IMR-90 (cell line): Measurements from ENCODE around the gene FCHSD2.

Experiments used
- CHD1 ChIP-seq: IDR thresholded peaks from 2 replicates; pipeline ENCODE4 v1.6.1; 2012; ENCODE audit warnings: low read depth, low read length, improper control_type of control experiment
- CTCF ChIP-seq: conservative IDR thresholded peaks from 2 replicates; pipeline ENCODE4 v1.5.1; 2012; ENCODE audit warnings: mild to moderate bottlenecking, low read depth, low read length, improper control_type of control experiment
- ELK1 ChIP-seq: fragments of 150-350 bp; IDR thresholded peaks from 2 replicates; pipeline ENCODE4 v1.6.1; 2016; ENCODE audit warnings: low read depth, mild to moderate bottlenecking, low read length, moderate library complexity, borderline replicate concordance
- FOS ChIP-seq: fragments of 150-350 bp; IDR thresholded peaks from 2 replicates; pipeline ENCODE4 v1.6.1; 2016; ENCODE audit warnings: low read depth, low read length
- MAFK ChIP-seq: IDR thresholded peaks from 2 replicates; pipeline ENCODE4 v1.6.1; 2012; ENCODE audit warnings: low read depth, low read length, improper control_type of control experiment
- MXI1 ChIP-seq: IDR thresholded peaks from 2 replicates; pipeline ENCODE4 v1.6.1; 2012; ENCODE audit warnings: low read depth, mild to moderate bottlenecking, low read length, moderate library complexity, borderline replicate concordance
- POLR2A ChIP-seq: IDR thresholded peaks from 2 replicates; pipeline ENCODE4 v1.6.1; 2012; ENCODE audit warnings: mild to moderate bottlenecking, low read depth, low read length
- RAD21 ChIP-seq: IDR thresholded peaks from 2 replicates; pipeline ENCODE4 v1.6.1; 2012; ENCODE audit warnings: low read length, improper control_type of control experiment
- RFX5 ChIP-seq: IDR thresholded peaks from 2 replicates; pipeline ENCODE4 v1.8.0; 2012; ENCODE audit warnings: low read depth, mild to moderate bottlenecking, low read length, moderate library complexity
- SMC3 ChIP-seq: fragments of 150-350 bp; IDR thresholded peaks from 2 replicates; pipeline ENCODE4 v1.6.1; 2016; ENCODE audit warnings: low read depth, mild to moderate bottlenecking, antibody characterized with exemption, low read length, moderate library complexity
- USF2 ChIP-seq: fragments of 150-350 bp; IDR thresholded peaks from 2 replicates; pipeline ENCODE4 v1.6.1; 2017; ENCODE audit warnings: mild to moderate bottlenecking, antibody characterized with exemption, low read length, low read depth

- no peak for TF ChIP-seq CTCF
- TF ChIP-seq POLR2A, result no peak
- no peak for TF ChIP-seq RFX5
- no peak for TF ChIP-seq MXI1
- no peak for TF ChIP-seq USF2
- TF ChIP-seq FOS, result no peak
- TF ChIP-seq RAD21, result no peak
- no peak for TF ChIP-seq MAFK
- no peak for TF ChIP-seq SMC3
- TF ChIP-seq ELK1, result no peak
- TF ChIP-seq CHD1, result no peak
Measured at GRCh38 chr11:72793076-72793424, 349.1 kb downstream of the FCHSD2 start.
